ENCODE data around the gene LMTK2. TPM values are rescaled to one million over a fixed set of nuclear protein-coding genes. Genes with fewer than 3 reads are reported as not detected.

Gene LMTK2
- total and polyA plus RNA-seq, 7 donors = 3.0 to 19.9 (median 17.0) TPM

DNA sequence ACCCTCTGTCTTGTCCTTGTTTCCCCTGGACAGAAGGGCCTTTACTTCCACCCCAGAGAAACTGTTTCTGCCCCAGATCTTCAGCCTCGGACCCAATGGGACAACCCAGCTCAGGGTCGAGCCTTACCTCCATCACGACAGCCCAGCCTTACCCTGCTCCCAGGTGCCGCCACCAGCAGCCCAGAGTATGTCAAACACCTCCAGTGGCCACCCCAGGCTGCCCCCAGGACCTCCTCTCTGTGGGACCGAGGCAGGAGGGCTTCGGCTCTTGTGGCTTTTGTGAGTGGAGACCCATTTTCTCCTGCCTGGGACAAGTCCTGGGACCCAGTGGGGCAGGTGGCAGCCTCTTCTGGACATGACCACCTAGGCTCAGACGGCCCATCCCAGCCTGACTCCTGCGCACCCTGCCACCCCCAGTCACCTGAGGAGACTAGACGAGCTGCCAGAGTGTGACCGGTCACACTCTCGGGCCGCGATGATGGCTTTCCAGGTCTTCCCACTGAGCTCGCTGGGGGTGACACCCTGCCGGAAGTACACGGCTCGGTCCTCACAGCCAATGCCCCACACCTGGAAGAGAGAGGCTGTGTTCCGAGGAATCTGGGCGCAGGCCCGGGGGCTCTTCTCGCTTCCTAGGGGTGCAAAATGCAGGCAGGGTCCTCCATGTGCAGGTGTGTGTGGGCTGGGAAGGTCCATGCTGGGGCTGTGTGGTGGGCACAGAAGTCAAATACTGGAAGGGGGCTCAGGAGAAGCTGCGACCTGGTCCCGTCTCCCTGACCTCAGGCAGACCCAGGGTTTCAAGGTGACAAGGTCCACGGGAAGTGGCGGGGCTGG, 129.9 kb downstream of the LMTK2 start:
- H3K4me3 ChIP-seq = no peak overlapping the region
- TF ChIP-seq POLR2A (IDR thresholded peaks at IDR 0.05) (no peak), POLR2AphosphoS5 (IDR thresholded peaks at IDR 0.05) (no peak), EP300 (IDR thresholded peaks at IDR 0.05) (no peak)
- TF ChIP-seq, protein P1, sequence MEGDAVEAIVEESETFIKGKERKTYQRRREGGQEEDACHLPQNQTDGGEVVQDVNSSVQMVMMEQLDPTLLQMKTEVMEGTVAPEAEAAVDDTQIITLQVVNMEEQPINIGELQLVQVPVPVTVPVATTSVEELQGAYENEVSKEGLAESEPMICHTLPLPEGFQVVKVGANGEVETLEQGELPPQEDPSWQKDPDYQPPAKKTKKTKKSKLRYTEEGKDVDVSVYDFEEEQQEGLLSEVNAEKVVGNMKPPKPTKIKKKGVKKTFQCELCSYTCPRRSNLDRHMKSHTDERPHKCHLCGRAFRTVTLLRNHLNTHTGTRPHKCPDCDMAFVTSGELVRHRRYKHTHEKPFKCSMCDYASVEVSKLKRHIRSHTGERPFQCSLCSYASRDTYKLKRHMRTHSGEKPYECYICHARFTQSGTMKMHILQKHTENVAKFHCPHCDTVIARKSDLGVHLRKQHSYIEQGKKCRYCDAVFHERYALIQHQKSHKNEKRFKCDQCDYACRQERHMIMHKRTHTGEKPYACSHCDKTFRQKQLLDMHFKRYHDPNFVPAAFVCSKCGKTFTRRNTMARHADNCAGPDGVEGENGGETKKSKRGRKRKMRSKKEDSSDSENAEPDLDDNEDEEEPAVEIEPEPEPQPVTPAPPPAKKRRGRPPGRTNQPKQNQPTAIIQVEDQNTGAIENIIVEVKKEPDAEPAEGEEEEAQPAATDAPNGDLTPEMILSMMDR (IDR thresholded peaks at IDR 0.05) = no peak
- peaks cover 0 to 69% (median 26%) of the 10 kb centered on the region in 4 donors for H3K36me3 ChIP-seq
- WGBS, 2 donors = 94 to 95% methylated on average over 25 of the region's 25 CpGs
- H3K9me3 ChIP-seq = no peaks in the 10 kb centered on the region
- no peaks in the 10 kb centered on the region for H3K27me3 ChIP-seq
- no peak overlapping the region for H3K27ac ChIP-seq
- intact Hi-C loops (cut with DNase I) = no loop called here
- no peak for DNase-seq
- H3K4me1 ChIP-seq = no peaks in the 10 kb centered on the region

- DNase-seq = no peak
- Histone ChIP-seq H3K36me3 (peaks cover 0 to 66% (median 20%) of the 10 kb centered on the region in 4 donors), H3K4me3 (no peak overlapping the region), H3K27me3 (no peaks in the 10 kb centered on the region), H3K9me3 (no peaks in the 10 kb centered on the region), H3K27ac (no peak overlapping the region), H3K4me1 (no peaks in the 10 kb centered on the region)
- WGBS, 2 donors = 94 to 96% methylated on average over 4 of the region's 4 CpGs
- intact Hi-C loops (cut with DNase I) = no loop called here
- TF ChIP-seq, protein P1 (IDR thresholded peaks at IDR 0.05) = no peak
- TF ChIP-seq POLR2A (IDR thresholded peaks at IDR 0.05) = no peak
- no peak for TF ChIP-seq POLR2AphosphoS5 (IDR thresholded peaks at IDR 0.05)
- TF ChIP-seq EP300 (IDR thresholded peaks at IDR 0.05) = no peak
Measured at GRCh38 chr7:98238076-98238475, 131.4 kb downstream of the LMTK2 start.

DNA sequence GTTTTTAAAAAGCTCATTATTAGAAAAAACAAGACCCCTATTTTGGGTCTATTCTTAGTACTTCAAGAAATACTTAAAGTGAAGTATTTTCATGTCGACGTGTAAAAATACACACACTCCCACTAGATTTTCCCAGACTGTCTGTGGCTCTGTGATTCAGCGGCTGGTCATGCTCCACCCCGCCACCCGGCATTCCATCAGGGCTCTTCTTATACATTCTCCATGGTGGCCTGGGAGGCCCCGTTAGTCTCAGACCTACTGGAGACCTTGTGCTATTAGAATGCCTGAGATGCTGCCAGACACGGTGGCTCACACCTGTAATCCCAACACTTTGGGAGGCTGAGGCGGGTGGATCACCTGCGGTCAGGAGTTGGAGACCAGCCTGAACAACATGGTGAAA, 132.3 kb downstream of the LMTK2 start:
- H3K4me3 ChIP-seq = no peak overlapping the region
- peaks cover 0 to 66% (median 22%) of the 10 kb centered on the region in 4 donors for H3K36me3 ChIP-seq
- H3K9me3 ChIP-seq = no peaks in the 10 kb centered on the region
- H3K4me1 ChIP-seq = no peaks in the 10 kb centered on the region
- no peaks in the 10 kb centered on the region for H3K27me3 ChIP-seq
- no peak overlapping the region for H3K27ac ChIP-seq
- 95 to 98% methylated on average over 9 of the region's 9 CpGs for WGBS, 2 donors
- no peak for DNase-seq
- TF ChIP-seq POLR2AphosphoS5 (IDR thresholded peaks at IDR 0.05) (no peak), POLR2A (IDR thresholded peaks at IDR 0.05) (no peak), EP300 (IDR thresholded peaks at IDR 0.05) (no peak)
- TF ChIP-seq, protein P1 (IDR thresholded peaks at IDR 0.05) = no peak
- intact Hi-C loops (cut with DNase I) = no loop called here

DNA sequence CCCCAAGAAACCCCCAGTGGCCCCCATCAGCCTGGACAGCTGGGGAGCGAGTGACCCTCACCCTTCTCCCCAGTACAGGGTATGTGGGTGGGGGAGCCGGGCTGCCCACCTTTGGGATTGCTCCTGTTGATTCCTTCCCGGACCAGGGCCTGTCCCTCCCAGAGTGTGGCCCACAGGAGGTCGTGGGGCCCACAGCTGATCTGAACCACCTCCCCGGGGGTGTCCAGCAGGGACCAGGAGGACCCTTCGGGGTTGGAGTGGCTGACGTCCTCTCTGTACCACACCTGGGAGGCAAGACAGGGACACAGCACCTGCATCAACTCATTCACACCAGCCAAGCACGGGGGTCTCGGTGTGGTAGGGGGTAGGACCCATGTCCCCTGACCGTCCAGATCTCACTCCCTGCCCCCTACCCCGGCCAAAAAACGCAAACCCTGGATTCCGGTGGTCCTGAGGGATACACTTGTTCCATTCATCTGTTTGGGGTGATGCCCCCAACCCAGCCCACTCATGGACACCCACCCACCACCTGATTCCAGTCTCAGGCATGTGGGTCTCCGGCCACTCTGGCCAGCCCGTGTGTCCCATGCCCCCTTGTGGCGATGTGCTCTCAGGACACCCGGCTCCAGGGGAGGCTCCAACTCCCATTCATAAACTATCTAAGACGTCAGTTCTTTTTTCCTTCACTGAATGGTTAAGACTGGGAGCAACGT, 134.5 kb downstream of the LMTK2 start:
- intact Hi-C loops (cut with DNase I) = no loop called here
- no peaks in the 10 kb centered on the region for H3K9me3 ChIP-seq
- WGBS, 2 donors = 64 to 74% methylated on average over 19 of the region's 19 CpGs
- no peak overlapping the region for H3K4me3 ChIP-seq
- H3K4me1 ChIP-seq = no peaks in the 10 kb centered on the region
- H3K27me3 ChIP-seq = no peaks in the 10 kb centered on the region
- H3K36me3 ChIP-seq = peaks cover 0 to 82% (median 25%) of the 10 kb centered on the region in 4 donors
- DNase-seq = no peak
- H3K27ac ChIP-seq = no peak overlapping the region
- TF ChIP-seq POLR2A (IDR thresholded peaks at IDR 0.05) (no peak), POLR2AphosphoS5 (IDR thresholded peaks at IDR 0.05) (no peak), EP300 (IDR thresholded peaks at IDR 0.05) (no peak)
- TF ChIP-seq, protein P1 (IDR thresholded peaks at IDR 0.05) = peak in 3 of 4 experiments; percentile 39 to 56 (median 52)

Data from sigmoid colon (tissue), 7 donors.